SU-DHL-6 (cell line): Measurements from ENCODE around the gene APOE.

Experiments used
- H2AFZ ChIP-seq: fragments of 200-600 bp; sonication (generic); 2 replicates; pipeline ENCODE4 v1.6.1; 2014; ENCODE audit warnings: low read depth, mild to moderate bottlenecking, moderate library complexity, mixed read lengths, antibody characterized with exemption, low read length; ENCODE audit not compliant: severe bottlenecking
- H3F3A ChIP-seq: fragments of 200-600 bp; shearing (Covaris generic); 2 replicates; pipeline ENCODE4 v1.6.0; 2016; ENCODE audit warnings: antibody characterized with exemption, mild to moderate bottlenecking; ENCODE audit not compliant: insufficient read depth
- H3K27ac ChIP-seq: fragments of 200-600 bp; sonication (generic); 2 replicates; pipeline ENCODE4 v1.5.1; 2016; ENCODE audit warnings: low read depth, mild to moderate bottlenecking, low read length, moderate library complexity, mixed read lengths
- H3K27me3 ChIP-seq: fragments of 200-600 bp; sonication (generic), shearing (Covaris generic); 2 replicates; pipeline ENCODE4 v1.6.0; 2014; ENCODE audit warnings: mild to moderate bottlenecking, low read length
- H3K36me3 ChIP-seq: fragments of 200-600 bp; sonication (generic); 2 replicates; pipeline ENCODE4 v1.6.1; 2014; ENCODE audit warnings: mild to moderate bottlenecking, low read length, mixed read lengths
- H3K4me2 ChIP-seq: fragments of 300-600, 200-600 bp; shearing (Covaris generic), sonication (generic); 2 replicates; pipeline ENCODE4 v1.6.0; 2014; ENCODE audit warnings: low read length, low read depth, mild to moderate bottlenecking; ENCODE audit not compliant: poor library complexity, severe bottlenecking
- H3K4me3 ChIP-seq: fragments of 200-600 bp; sonication (generic); 2 replicates; pipeline ENCODE4 v1.5.1; 2014; ENCODE audit warnings: antibody characterized with exemption, low read length, mild to moderate bottlenecking, mixed read lengths; ENCODE audit not compliant: insufficient read depth, poor library complexity, severe bottlenecking
- H3K79me2 ChIP-seq: fragments of 200-600 bp; sonication (generic); 2 replicates; pipeline ENCODE4 v1.6.1; 2014; ENCODE audit warnings: mild to moderate bottlenecking, low read length, moderate library complexity; ENCODE audit not compliant: insufficient read depth
- H3K9ac ChIP-seq: fragments of 200-600 bp; sonication (generic); 2 replicates; pipeline ENCODE4 v1.7.0; 2014; ENCODE audit warnings: mild to moderate bottlenecking, low read length
- H3K9me2 ChIP-seq: fragments of 200-600 bp; sonication (generic); replicated peaks from 2 replicates; pipeline ENCODE4 v1.6.1; 2014; ENCODE audit warnings: low read length; ENCODE audit not compliant: insufficient read depth
- H3K9me3 ChIP-seq: fragments of 200-600 bp; sonication (generic); 2 replicates; pipeline ENCODE4 v1.6.1; 2014; ENCODE audit warnings: low read length, mixed read lengths; ENCODE audit not compliant: insufficient read depth
- H4K20me1 ChIP-seq: fragments of 200-600 bp; sonication (generic); 2 replicates; pipeline ENCODE4 v1.6.1; 2014; ENCODE audit warnings: low read depth, mild to moderate bottlenecking, antibody characterized with exemption, low read length, moderate library complexity, mixed read lengths
- EZH2phosphoT487 ChIP-seq: fragments of 200-600 bp; sonication (generic), shearing (Covaris generic); conservative IDR thresholded peaks from 2 replicates; pipeline ENCODE4 v1.6.1; 2018; ENCODE audit warnings: mild to moderate bottlenecking, antibody characterized with exemption, low read length, moderate library complexity, mixed read lengths
- TF ChIP-seq, protein P1 (sequence below): fragments of 200-600 bp; sonication (generic); IDR thresholded peaks from one replicate; pipeline ENCODE4 v1.5.1; 2017; ENCODE audit warnings: antibody characterized with exemption, mild to moderate bottlenecking, low read length, moderate library complexity; ENCODE audit not compliant: insufficient read depth, poor library complexity, severe bottlenecking

APOE gene

DNA sequence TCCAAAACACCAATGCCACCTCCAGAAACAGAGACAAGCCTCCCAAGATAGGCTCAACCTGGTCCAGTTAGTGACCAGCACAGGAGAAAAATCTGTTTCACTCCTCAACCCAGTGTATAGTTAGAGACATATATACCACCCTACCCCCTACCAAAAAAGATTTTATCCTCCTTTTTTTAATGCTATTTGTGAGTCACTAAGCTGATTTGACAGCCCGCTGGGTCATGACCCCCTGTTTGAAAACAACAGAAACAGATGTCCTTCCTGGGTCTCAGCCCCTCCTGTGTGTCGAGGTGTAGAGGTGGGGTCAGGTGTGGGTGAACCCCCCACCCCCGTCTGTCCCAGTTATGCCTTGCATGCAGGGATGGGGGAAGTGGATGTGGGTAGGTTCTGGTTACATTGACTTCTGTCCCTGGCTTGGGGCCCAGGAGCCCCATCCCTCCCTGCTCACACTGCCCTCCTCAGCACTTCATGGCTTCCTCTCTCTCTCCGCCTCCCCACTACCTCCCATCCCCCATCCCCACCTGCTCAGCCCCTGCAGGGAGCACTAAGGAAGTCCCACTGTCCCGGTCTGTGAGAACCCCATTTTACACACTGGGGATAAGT is 28.6 kb upstream of the APOE start:
- Histone ChIP-seq H3K79me2 (no peaks in the 10 kb centered on the region), H3K4me2 (no peak overlapping the region), H3K9me2 (no peaks in the 10 kb centered on the region), H3K36me3 (no peaks in the 10 kb centered on the region), H3K27ac (no peak overlapping the region), H3K9me3 (no peaks in the 10 kb centered on the region), H3K9ac (no peak overlapping the region), H3K27me3 (no peaks in the 10 kb centered on the region), H4K20me1 (no peaks in the 10 kb centered on the region), H2AFZ (no peak overlapping the region), H3F3A (no peaks in the 10 kb centered on the region), H3K4me3 (no peak overlapping the region)
- TF ChIP-seq EZH2phosphoT487: no peak
- TF ChIP-seq, protein P1, sequence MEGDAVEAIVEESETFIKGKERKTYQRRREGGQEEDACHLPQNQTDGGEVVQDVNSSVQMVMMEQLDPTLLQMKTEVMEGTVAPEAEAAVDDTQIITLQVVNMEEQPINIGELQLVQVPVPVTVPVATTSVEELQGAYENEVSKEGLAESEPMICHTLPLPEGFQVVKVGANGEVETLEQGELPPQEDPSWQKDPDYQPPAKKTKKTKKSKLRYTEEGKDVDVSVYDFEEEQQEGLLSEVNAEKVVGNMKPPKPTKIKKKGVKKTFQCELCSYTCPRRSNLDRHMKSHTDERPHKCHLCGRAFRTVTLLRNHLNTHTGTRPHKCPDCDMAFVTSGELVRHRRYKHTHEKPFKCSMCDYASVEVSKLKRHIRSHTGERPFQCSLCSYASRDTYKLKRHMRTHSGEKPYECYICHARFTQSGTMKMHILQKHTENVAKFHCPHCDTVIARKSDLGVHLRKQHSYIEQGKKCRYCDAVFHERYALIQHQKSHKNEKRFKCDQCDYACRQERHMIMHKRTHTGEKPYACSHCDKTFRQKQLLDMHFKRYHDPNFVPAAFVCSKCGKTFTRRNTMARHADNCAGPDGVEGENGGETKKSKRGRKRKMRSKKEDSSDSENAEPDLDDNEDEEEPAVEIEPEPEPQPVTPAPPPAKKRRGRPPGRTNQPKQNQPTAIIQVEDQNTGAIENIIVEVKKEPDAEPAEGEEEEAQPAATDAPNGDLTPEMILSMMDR: no peak

DNA sequence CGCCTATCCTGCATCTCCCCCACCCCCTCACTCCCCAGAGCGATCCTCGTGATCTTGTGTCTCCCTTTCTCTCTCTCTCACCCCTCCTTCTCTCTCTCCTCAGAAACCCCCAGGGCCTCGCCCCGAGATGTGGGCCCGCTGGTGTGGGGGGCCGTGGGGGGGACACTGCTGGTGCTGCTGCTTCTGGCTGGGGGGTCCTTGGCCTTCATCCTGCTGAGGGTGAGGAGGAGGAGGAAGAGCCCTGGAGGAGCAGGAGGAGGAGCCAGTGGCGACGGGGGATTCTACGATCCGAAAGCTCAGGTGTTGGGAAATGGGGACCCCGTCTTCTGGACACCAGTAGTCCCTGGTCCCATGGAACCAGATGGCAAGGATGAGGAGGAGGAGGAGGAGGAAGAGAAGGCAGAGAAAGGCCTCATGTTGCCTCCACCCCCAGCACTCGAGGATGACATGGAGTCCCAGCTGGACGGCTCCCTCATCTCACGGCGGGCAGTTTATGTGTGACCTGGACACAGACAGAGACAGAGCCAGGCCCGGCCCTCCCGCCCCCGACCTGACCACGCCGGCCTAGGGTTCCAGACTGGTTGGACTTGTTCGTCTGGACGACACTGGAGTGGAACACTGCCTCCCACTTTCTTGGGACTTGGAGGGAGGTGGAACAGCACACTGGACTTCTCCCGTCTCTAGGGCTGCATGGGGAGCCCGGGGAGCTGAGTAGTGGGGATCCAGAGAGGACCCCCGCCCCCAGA is 27.3 kb upstream of the APOE start:
- no peak overlapping the region for H3K4me2 ChIP-seq
- H3K79me2 ChIP-seq: no peaks in the 10 kb centered on the region
- H3K9me2 ChIP-seq: no peaks in the 10 kb centered on the region
- H3F3A ChIP-seq: no peaks in the 10 kb centered on the region
- no peaks in the 10 kb centered on the region for H3K36me3 ChIP-seq
- no peak overlapping the region for H3K27ac ChIP-seq
- no peak for TF ChIP-seq EZH2phosphoT487
- TF ChIP-seq, protein P1: no peak
- H3K27me3 ChIP-seq: no peaks in the 10 kb centered on the region
- no peak overlapping the region for H2AFZ ChIP-seq
- no peaks in the 10 kb centered on the region for H3K9me3 ChIP-seq
- H4K20me1 ChIP-seq: no peaks in the 10 kb centered on the region
- H3K4me3 ChIP-seq: no peak overlapping the region
- no peak overlapping the region for H3K9ac ChIP-seq

DNA sequence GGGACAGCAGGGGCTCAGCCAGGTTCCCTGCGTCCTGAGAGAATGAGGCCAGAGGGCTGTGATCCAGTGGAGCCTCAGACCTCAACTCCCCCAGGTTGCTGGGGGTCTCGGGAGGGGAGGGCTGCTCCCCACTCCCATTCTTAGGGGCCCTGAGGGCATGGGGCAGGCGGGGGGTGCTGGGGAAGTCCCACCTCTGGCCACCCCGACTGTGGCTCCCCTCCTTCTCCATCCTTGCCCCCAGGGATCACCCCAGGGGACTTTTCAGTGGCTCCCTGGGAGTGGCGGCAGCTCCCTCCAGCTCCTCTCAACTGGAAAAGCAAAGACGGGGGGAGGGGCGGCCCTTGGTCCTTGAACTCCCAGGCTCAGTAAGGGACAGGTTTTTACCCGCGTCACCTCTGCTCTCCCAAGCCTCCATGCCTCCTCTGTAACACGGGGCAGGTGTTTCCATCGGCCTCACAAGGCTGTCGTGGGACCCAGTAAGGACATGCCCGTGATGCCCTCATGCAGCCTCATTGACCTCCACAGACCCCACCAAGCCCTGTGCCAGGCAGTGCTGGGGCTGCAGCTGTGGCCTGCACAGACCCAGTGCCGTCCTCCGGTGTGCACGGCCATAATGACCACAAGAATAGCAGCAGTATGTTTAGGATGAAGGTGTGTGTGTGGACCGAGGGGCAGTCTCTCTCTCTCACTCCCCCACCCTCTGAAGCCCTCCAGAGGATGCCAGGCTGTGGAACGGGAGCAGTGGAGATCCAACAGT is 26.1 kb upstream of the APOE start:
- Histone ChIP-seq H3F3A (no peaks in the 10 kb centered on the region), H3K27me3 (no peaks in the 10 kb centered on the region), H2AFZ (no peak overlapping the region), H3K27ac (no peak overlapping the region), H3K36me3 (no peaks in the 10 kb centered on the region), H3K9me2 (no peaks in the 10 kb centered on the region), H3K4me3 (no peak overlapping the region), H4K20me1 (no peaks in the 10 kb centered on the region), H3K9ac (no peak overlapping the region), H3K9me3 (no peaks in the 10 kb centered on the region), H3K4me2 (no peak overlapping the region), H3K79me2 (no peaks in the 10 kb centered on the region)
- TF ChIP-seq, protein P1: no peak
- no peak for TF ChIP-seq EZH2phosphoT487
